WTC11 (cell line): ENCODE measurements around the gene PER3. TPM values are rescaled to one million over a fixed set of nuclear protein-coding genes. Genes with fewer than 3 reads are reported as not detected.

Source experiments
- ATAC-seq: fragments of 200-7000 bp; cut with Tn5 transposase; 2 replicates; pipeline ENCODE4 v1.10.0; 2021; ENCODE audit warnings: mild to moderate bottlenecking, moderate library complexity
- CTCF ChIA-PET: fragments of 300-600 bp; sonication (Branson Sonifier 250); formaldehyde crosslinking; loops from one replicate; lab custom pipeline; 2021; ENCODE audit warnings: antibody characterized with exemption; lab: Charles Lee
- POLR2A ChIA-PET: fragments of 350-600 bp; sonication (Branson Sonifier 250); formaldehyde crosslinking; loops from one replicate; lab custom pipeline; 2021; ENCODE audit warnings: antibody characterized with exemption; lab: Charles Lee
- DNase-seq: peaks from one replicate; pipeline ENCODE4 v3.0.0; 2021; ENCODE audit warnings: low spot score
- H3K27ac Mint-ChIP-seq: 2 replicates; pipeline ENCODE4 v1.8.0; 2021; ENCODE audit warnings: mixed read lengths
- H3K27me3 Mint-ChIP-seq: 2 replicates; pipeline ENCODE4 v1.8.0; 2021; ENCODE audit warnings: low read depth, mild to moderate bottlenecking, moderate library complexity, mixed read lengths
- H3K36me3 Mint-ChIP-seq: 2 replicates; pipeline ENCODE4 v1.8.0; 2021; ENCODE audit warnings: mixed read lengths
- H3K4me1 Mint-ChIP-seq: 2 replicates; pipeline ENCODE4 v1.8.0; 2022; ENCODE audit warnings: mixed read lengths
- H3K4me3 Mint-ChIP-seq: 2 replicates; pipeline ENCODE4 v1.8.0; 2021; ENCODE audit warnings: mild to moderate bottlenecking, moderate library complexity, mixed read lengths
- H3K9me3 Mint-ChIP-seq: 2 replicates; pipeline ENCODE4 v1.8.0; 2021; ENCODE audit warnings: mixed read lengths
- CTCF ChIP-seq: fragments of 200-600 bp; IDR thresholded peaks from 2 replicates; pipeline ENCODE4 v1.8.0; 2022; ENCODE audit warnings: antibody characterized with exemption
- ELF4 ChIP-seq: sonication (generic); formaldehyde crosslinking; IDR thresholded peaks from 2 replicates; pipeline ENCODE4 v1.8.1; 2022; ENCODE audit warnings: low read depth, mild to moderate bottlenecking, moderate library complexity, missing genetic modification reagents
- ETV6 ChIP-seq: sonication (generic); formaldehyde crosslinking; IDR thresholded peaks from 2 replicates; pipeline ENCODE4 v1.8.1; 2022; ENCODE audit warnings: mild to moderate bottlenecking, missing genetic modification reagents
- FOXJ3 ChIP-seq: sonication (generic); formaldehyde crosslinking; IDR thresholded peaks from 2 replicates; pipeline ENCODE4 v1.9.0; 2021; ENCODE audit warnings: missing genetic modification reagents, mild to moderate bottlenecking, borderline replicate concordance
- HMGA2 ChIP-seq: fragments of 250-450 bp; sonication (Bioruptor Pico); IDR thresholded peaks from 2 replicates; pipeline ENCODE4 v1.4.0; 2021; ENCODE audit warnings: mild to moderate bottlenecking, moderate library complexity
- MAX ChIP-seq: sonication (generic); formaldehyde crosslinking; IDR thresholded peaks from 2 replicates; pipeline ENCODE4 v1.8.0; 2022; ENCODE audit warnings: mild to moderate bottlenecking, missing genetic modification reagents
- MLX ChIP-seq: sonication (generic); formaldehyde crosslinking; IDR thresholded peaks from 2 replicates; pipeline ENCODE4 v1.8.1; 2023; ENCODE audit warnings: mild to moderate bottlenecking, missing genetic modification reagents, moderate library complexity
- MYBL2 ChIP-seq: sonication (generic); formaldehyde crosslinking; IDR thresholded peaks from 2 replicates; pipeline ENCODE4 v1.8.1; 2023; ENCODE audit warnings: mild to moderate bottlenecking, moderate library complexity, missing genetic modification reagents
- NR1H2 ChIP-seq: sonication (generic); formaldehyde crosslinking; IDR thresholded peaks from 2 replicates; pipeline ENCODE4 v1.9.0; 2021; ENCODE audit warnings: mild to moderate bottlenecking, moderate library complexity, missing genetic modification reagents
- PRRX2 ChIP-seq: fragments of 250-450 bp; sonication (Bioruptor Pico); IDR thresholded peaks from 2 replicates; pipeline ENCODE4 v1.8.0; 2021; ENCODE audit warnings: mild to moderate bottlenecking
- STAT6 ChIP-seq: sonication (generic); formaldehyde crosslinking; conservative IDR thresholded peaks from 2 replicates; pipeline ENCODE4 v1.8.1; 2023; ENCODE audit warnings: mild to moderate bottlenecking, low read depth, missing genetic modification reagents, moderate library complexity
- ZBTB43 ChIP-seq: sonication (generic); formaldehyde crosslinking; IDR thresholded peaks from 2 replicates; pipeline ENCODE4 v1.8.1; 2023; ENCODE audit warnings: mild to moderate bottlenecking, missing genetic modification reagents
- ZNF219 ChIP-seq: sonication (generic); formaldehyde crosslinking; IDR thresholded peaks from 2 replicates; pipeline ENCODE4 v1.8.0; 2023; ENCODE audit warnings: missing genetic modification reagents, mild to moderate bottlenecking, borderline replicate concordance
- ZNF423 ChIP-seq: fragments of 250-450 bp; sonication (Bioruptor Pico); IDR thresholded peaks from 2 replicates; pipeline ENCODE4 v2.1.2; 2022; ENCODE audit warnings: mild to moderate bottlenecking, moderate library complexity
- ZNF671 ChIP-seq: fragments of 250-450 bp; sonication (Bioruptor Pico); IDR thresholded peaks from 2 replicates; pipeline ENCODE4 v1.8.0; 2021; ENCODE audit warnings: mild to moderate bottlenecking
- total RNA-seq: library from RNA; stranded (reverse); gene quantifications from 3 replicates; pipeline ENCODE4 v1.2.3, GENCODE V29; 2021
- TF ChIP-seq, protein P1 (sequence below): fragments of 250-450 bp; sonication (Bioruptor Pico); IDR thresholded peaks from 2 replicates; pipeline ENCODE4 v1.8.0; 2021; ENCODE audit warnings: mild to moderate bottlenecking
- TF ChIP-seq, protein P2 (sequence below): sonication (generic); formaldehyde crosslinking; IDR thresholded peaks from 2 replicates; pipeline ENCODE4 v1.8.0; 2022; ENCODE audit warnings: missing genetic modification reagents
- TF ChIP-seq, protein P3 (sequence below): sonication (generic); formaldehyde crosslinking; IDR thresholded peaks from 2 replicates; pipeline ENCODE4 v1.8.1; 2023; ENCODE audit warnings: mild to moderate bottlenecking, missing genetic modification reagents
- TF ChIP-seq, protein P4 (sequence below): sonication (generic); formaldehyde crosslinking; IDR thresholded peaks from 2 replicates; pipeline ENCODE4 v1.8.0; 2022; ENCODE audit warnings: mild to moderate bottlenecking, missing genetic modification reagents

The PER3 gene
- total RNA-seq, 1 experiment from 2014 or later, result 8.5 TPM

GRCh38 chr1:7856345-7856744 is 72.3 kb downstream of the PER3 start:
- ChIA-PET CTCF (interaction anchor here (1.2 kb wide), 1 partner anchor 187 kb away, joined by 3 read pairs; no protein-coding TSS in a partner anchor), POLR2A (no interaction called here)
- no peak for TF ChIP-seq HMGA2
- TF ChIP-seq ZNF423 (CRISPR knock-in tag), result no peak
- TF ChIP-seq CTCF, result no peak
- TF ChIP-seq ELF4 (CRISPR knock-in tag), result no peak
- TF ChIP-seq MAX (CRISPR knock-in tag), result no peak
- TF ChIP-seq, protein P1, sequence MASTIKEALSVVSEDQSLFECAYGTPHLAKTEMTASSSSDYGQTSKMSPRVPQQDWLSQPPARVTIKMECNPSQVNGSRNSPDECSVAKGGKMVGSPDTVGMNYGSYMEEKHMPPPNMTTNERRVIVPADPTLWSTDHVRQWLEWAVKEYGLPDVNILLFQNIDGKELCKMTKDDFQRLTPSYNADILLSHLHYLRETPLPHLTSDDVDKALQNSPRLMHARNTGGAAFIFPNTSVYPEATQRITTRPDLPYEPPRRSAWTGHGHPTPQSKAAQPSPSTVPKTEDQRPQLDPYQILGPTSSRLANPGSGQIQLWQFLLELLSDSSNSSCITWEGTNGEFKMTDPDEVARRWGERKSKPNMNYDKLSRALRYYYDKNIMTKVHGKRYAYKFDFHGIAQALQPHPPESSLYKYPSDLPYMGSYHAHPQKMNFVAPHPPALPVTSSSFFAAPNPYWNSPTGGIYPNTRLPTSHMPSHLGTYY (CRISPR knock-in tag), result no peak
- Mint-ChIP-seq H3K36me3 (no peaks in the 10 kb centered on the region), H3K4me1 (peaks cover 18% of the 10 kb centered on the region), H3K4me3 (no peak overlapping the region), H3K9me3 (no peaks in the 10 kb centered on the region), H3K27me3 (no peaks in the 10 kb centered on the region), H3K27ac (no peak overlapping the region)
- no peak; the same call in 1 of the 2 replicates for ATAC-seq
- DNase-seq, result no peak

- peaks cover 18% of the 10 kb centered on the region for H3K4me1 Mint-ChIP-seq
- no peaks in the 10 kb centered on the region for H3K9me3 Mint-ChIP-seq
- DNase-seq (no peak), ATAC-seq (no peak)
- H3K4me3 Mint-ChIP-seq, result no peak overlapping the region
- no peaks in the 10 kb centered on the region for H3K27me3 Mint-ChIP-seq
- H3K27ac Mint-ChIP-seq, result no peak overlapping the region
- ChIA-PET POLR2A (no interaction called here), CTCF (interaction anchor here (1.2 kb wide), 1 partner anchor 188 kb away, joined by 3 read pairs; no protein-coding TSS in a partner anchor)
- no peaks in the 10 kb centered on the region for H3K36me3 Mint-ChIP-seq
- no peak for TF ChIP-seq FOXJ3 (CRISPR knock-in tag)
- no peak for TF ChIP-seq ZBTB43 (CRISPR knock-in tag)
- TF ChIP-seq ZNF219, result no peak
- no peak for TF ChIP-seq MYBL2 (CRISPR knock-in tag)
- TF ChIP-seq NR1H2 (CRISPR knock-in tag), result no peak
- TF ChIP-seq, protein P2, sequence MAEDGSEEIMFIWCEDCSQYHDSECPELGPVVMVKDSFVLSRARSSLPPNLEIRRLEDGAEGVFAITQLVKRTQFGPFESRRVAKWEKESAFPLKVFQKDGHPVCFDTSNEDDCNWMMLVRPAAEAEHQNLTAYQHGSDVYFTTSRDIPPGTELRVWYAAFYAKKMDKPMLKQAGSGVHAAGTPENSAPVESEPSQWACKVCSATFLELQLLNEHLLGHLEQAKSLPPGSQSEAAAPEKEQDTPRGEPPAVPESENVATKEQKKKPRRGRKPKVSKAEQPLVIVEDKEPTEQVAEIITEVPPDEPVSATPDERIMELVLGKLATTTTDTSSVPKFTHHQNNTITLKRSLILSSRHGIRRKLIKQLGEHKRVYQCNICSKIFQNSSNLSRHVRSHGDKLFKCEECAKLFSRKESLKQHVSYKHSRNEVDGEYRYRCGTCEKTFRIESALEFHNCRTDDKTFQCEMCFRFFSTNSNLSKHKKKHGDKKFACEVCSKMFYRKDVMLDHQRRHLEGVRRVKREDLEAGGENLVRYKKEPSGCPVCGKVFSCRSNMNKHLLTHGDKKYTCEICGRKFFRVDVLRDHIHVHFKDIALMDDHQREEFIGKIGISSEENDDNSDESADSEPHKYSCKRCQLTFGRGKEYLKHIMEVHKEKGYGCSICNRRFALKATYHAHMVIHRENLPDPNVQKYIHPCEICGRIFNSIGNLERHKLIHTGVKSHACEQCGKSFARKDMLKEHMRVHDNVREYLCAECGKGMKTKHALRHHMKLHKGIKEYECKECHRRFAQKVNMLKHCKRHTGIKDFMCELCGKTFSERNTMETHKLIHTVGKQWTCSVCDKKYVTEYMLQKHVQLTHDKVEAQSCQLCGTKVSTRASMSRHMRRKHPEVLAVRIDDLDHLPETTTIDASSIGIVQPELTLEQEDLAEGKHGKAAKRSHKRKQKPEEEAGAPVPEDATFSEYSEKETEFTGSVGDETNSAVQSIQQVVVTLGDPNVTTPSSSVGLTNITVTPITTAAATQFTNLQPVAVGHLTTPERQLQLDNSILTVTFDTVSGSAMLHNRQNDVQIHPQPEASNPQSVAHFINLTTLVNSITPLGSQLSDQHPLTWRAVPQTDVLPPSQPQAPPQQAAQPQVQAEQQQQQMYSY (CRISPR knock-in tag), result no peak
- no peak for TF ChIP-seq STAT6 (CRISPR knock-in tag)
- TF ChIP-seq, protein P3, sequence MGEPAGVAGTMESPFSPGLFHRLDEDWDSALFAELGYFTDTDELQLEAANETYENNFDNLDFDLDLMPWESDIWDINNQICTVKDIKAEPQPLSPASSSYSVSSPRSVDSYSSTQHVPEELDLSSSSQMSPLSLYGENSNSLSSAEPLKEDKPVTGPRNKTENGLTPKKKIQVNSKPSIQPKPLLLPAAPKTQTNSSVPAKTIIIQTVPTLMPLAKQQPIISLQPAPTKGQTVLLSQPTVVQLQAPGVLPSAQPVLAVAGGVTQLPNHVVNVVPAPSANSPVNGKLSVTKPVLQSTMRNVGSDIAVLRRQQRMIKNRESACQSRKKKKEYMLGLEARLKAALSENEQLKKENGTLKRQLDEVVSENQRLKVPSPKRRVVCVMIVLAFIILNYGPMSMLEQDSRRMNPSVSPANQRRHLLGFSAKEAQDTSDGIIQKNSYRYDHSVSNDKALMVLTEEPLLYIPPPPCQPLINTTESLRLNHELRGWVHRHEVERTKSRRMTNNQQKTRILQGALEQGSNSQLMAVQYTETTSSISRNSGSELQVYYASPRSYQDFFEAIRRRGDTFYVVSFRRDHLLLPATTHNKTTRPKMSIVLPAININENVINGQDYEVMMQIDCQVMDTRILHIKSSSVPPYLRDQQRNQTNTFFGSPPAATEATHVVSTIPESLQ (CRISPR knock-in tag), result no peak
- TF ChIP-seq, protein P4, sequence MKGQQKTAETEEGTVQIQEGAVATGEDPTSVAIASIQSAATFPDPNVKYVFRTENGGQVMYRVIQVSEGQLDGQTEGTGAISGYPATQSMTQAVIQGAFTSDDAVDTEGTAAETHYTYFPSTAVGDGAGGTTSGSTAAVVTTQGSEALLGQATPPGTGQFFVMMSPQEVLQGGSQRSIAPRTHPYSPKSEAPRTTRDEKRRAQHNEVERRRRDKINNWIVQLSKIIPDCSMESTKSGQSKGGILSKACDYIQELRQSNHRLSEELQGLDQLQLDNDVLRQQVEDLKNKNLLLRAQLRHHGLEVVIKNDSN (CRISPR knock-in tag), result no peak
- no peak for TF ChIP-seq ZNF671 (CRISPR knock-in tag)
- no peak for TF ChIP-seq ETV6 (CRISPR knock-in tag)
- TF ChIP-seq MLX, result no peak
- TF ChIP-seq PRRX2 (CRISPR knock-in tag), result no peak
- TF ChIP-seq, protein P1 (CRISPR knock-in tag), result no peak
Measured at GRCh38 chr1:7857000-7857399, 72.9 kb downstream of the PER3 start.
